GM13976 (cell line): ENCODE data around the gene RGS7.

Experiments used
- DNase-seq: peaks from one replicate; pipeline ENCODE4 v3.0.0; 2012; ENCODE audit warnings: low spot score
- CTCF ChIP-seq: IDR thresholded peaks from 2 replicates; pipeline ENCODE4 v1.5.1; 2012; ENCODE audit warnings: borderline replicate concordance, mild to moderate bottlenecking; ENCODE audit not compliant: insufficient read depth; ENCODE audit errors: extremely low read depth, missing control alignments, control extremely low read depth
- in situ Hi-C: fragments of 300-500 bp; cut with MboI; formaldehyde crosslinking; loops from one replicate; pipeline ENCODE4 v1.12.0; 2022; ENCODE audit warnings: low sequenced_read_pairs, mixed read lengths, inconsistent platforms; ENCODE audit not compliant: unreplicated experiment

RGS7 gene

GRCh38 chr1:241130881-241131280 is 226.1 kb downstream of the RGS7 start:
- DNase-seq = no peak
- in situ Hi-C loops = no loop called here
- no peak for TF ChIP-seq CTCF

- in situ Hi-C loops = no loop called here
- no peak for DNase-seq
- TF ChIP-seq CTCF = no peak
These were observed 227.6 kb downstream of the RGS7 start for GRCh38 chr1:241129207-241129960.

GRCh38 chr1:241125286-241125685 is 231.7 kb downstream of the RGS7 start:
- in situ Hi-C loops = no loop called here
- TF ChIP-seq CTCF = no peak
- no peak for DNase-seq

GRCh38 chr1:241118049-241118448 is 239.0 kb downstream of the RGS7 start:
- in situ Hi-C loops = no loop called here
- no peak for DNase-seq
- no peak for TF ChIP-seq CTCF

GRCh38 chr1:241115784-241116183 is 241.2 kb downstream of the RGS7 start:
- DNase-seq = no peak
- in situ Hi-C loops = no loop called here

GRCh38 chr1:241114699-241115233 is 242.2 kb downstream of the RGS7 start:
- TF ChIP-seq CTCF = no peak
- in situ Hi-C loops = no loop called here
- DNase-seq = no peak

More at GRCh38 chr1:241115784-241116183, 241.2 kb downstream of the RGS7 start:
- TF ChIP-seq CTCF = no peak

GRCh38 chr1:241113557-241113956 is 243.4 kb downstream of the RGS7 start:
- in situ Hi-C loops = no loop called here
- TF ChIP-seq CTCF = no peak
- no peak for DNase-seq
